K562 (cell line): ENCODE data around the gene GNAI3. TPM values are rescaled to one million over a fixed set of nuclear protein-coding genes. Genes with fewer than 3 reads are reported as not detected.

ENCODE experiments used
- ARID1B ChIP-seq: fragments of 450-650 bp; IDR thresholded peaks from 2 replicates; pipeline ENCODE4 v1.6.1; 2016; ENCODE audit warnings: antibody characterized with exemption, mild to moderate bottlenecking, inconsistent platforms
- ATF6 ChIP-seq: sonication (generic); formaldehyde crosslinking; IDR thresholded peaks from 2 replicates; pipeline ENCODE4 v1.4.0; 2020; ENCODE audit warnings: mild to moderate bottlenecking, missing genetic modification reagents
- CBFA2T2 ChIP-seq: fragments of 450-650 bp; conservative IDR thresholded peaks from 2 replicates; pipeline ENCODE4 v1.6.1; 2017; ENCODE audit warnings: mild to moderate bottlenecking
- DMBX1 ChIP-seq: fragments of 250-450 bp; sonication (Bioruptor Pico); IDR thresholded peaks from 2 replicates; pipeline ENCODE4 v1.8.0; 2022; ENCODE audit warnings: inconsistent platforms, mild to moderate bottlenecking, moderate library complexity, borderline replicate concordance
- IFI16 ChIP-seq: fragments of 250-450 bp; sonication (Bioruptor Pico); IDR thresholded peaks from 2 replicates; pipeline ENCODE4 v2.1.2; 2022; ENCODE audit warnings: mild to moderate bottlenecking, inconsistent platforms
- MAFF ChIP-seq: IDR thresholded peaks from 2 replicates; pipeline ENCODE4 v1.6.1; 2012; ENCODE audit warnings: low read length, improper control_type of control experiment
- MAFG ChIP-seq: fragments of 450-650 bp; conservative IDR thresholded peaks from 2 replicates; pipeline ENCODE4 v1.6.1; 2016; ENCODE audit warnings: missing genetic modification characterization, missing compliant biosample characterization
- NR2C1 ChIP-seq, 2 experiments: fragments of 450-650 bp; IDR thresholded peaks; 2 replicates each; pipeline ENCODE4 v1.6.1; 2017; ENCODE audit warnings: mild to moderate bottlenecking in 2 of 2, antibody characterized with exemption in 1 of 2, inconsistent platforms in 1 of 2, missing compliant biosample characterization in 1 of 2, missing genetic modification characterization in 1 of 2
- PHF21A ChIP-seq: fragments of 450-650 bp; IDR thresholded peaks from 2 replicates; pipeline ENCODE4 v1.6.1; 2017; ENCODE audit warnings: low read depth, borderline replicate concordance
- POLR3A ChIP-seq: IDR thresholded peaks from 2 replicates; pipeline ENCODE4 v1.6.1; 2011; ENCODE audit warnings: borderline replicate concordance, mild to moderate bottlenecking, moderate library complexity; ENCODE audit not compliant: insufficient read length, insufficient read depth; ENCODE audit errors: extremely low read depth
- POLR3G ChIP-seq: IDR thresholded peaks from 2 replicates; pipeline ENCODE4 v1.6.1; 2011; ENCODE audit not compliant: insufficient read length, insufficient replicate concordance; ENCODE audit errors: extremely low read depth
- SMAD2 ChIP-seq: fragments of 150-350 bp; IDR thresholded peaks from 2 replicates; pipeline ENCODE4 v1.6.1; 2014; ENCODE audit warnings: low read depth, mild to moderate bottlenecking, low read length
- SRSF3 ChIP-seq: fragments of 200-400 bp; formaldehyde crosslinking; IDR thresholded peaks from 2 replicates; pipeline ENCODE4 v1.6.1; 2016; ENCODE audit warnings: mild to moderate bottlenecking, low read length, moderate library complexity; ENCODE audit not compliant: insufficient read depth
- STAT5A ChIP-seq: IDR thresholded peaks from 2 replicates; pipeline ENCODE4 v1.6.1; 2012; ENCODE audit warnings: low read length, inconsistent platforms, borderline replicate concordance
- SUPT5H ChIP-seq: fragments of 450-650 bp; IDR thresholded peaks from 2 replicates; pipeline ENCODE4 v1.6.1; 2016
- TCF7 ChIP-seq: sonication (generic); IDR thresholded peaks from 2 replicates; pipeline ENCODE4 v1.6.1; 2016; ENCODE audit warnings: antibody characterized with exemption, borderline replicate concordance
- TSC22D4 ChIP-seq: fragments of 450-650 bp; IDR thresholded peaks from 2 replicates; pipeline ENCODE4 v1.6.1; 2016; ENCODE audit warnings: missing genetic modification characterization, missing biosample characterization, control low read depth
- WHSC1 ChIP-seq: IDR thresholded peaks from one replicate; pipeline ENCODE4 v1.6.1; 2012; ENCODE audit warnings: low read length, control low read depth, inconsistent platforms
- ZNF165 ChIP-seq: fragments of 250-450 bp; sonication (Bioruptor Pico); IDR thresholded peaks from 2 replicates; pipeline ENCODE4 v1.4.0; 2020; ENCODE audit warnings: borderline replicate concordance
- ZNF707 ChIP-seq: fragments of 250-450 bp; sonication (Bioruptor Pico); conservative IDR thresholded peaks from 2 replicates; pipeline ENCODE4 v1.8.0; 2022; ENCODE audit warnings: inconsistent platforms, mild to moderate bottlenecking, moderate library complexity
- polyA plus RNA-seq, 8 experiments: library from polyadenylated mRNA; depleted of rRNA in 4 of 8; stranded (reverse) in 5 of 8; unstranded in 3 of 8; fragments of >200 nt; fragmentation: Nextera tagmentation in 2 of 8; fragmentation: Illumina TruSeq in 1 of 8; extraction: Ambion mirVana in 2 of 8; extraction: Trizol in 1 of 8; gene quantifications; 2 replicates each; pipeline versions ENCODE4 v1.2.1 to v1.2.3, GENCODE V29; 2011 to 2014; ENCODE audit warnings: inconsistent platforms in 1 of 8, missing spikeins in 1 of 8
- total RNA-seq, 7 experiments: library from RNA; depleted of rRNA in 6 of 7; stranded (reverse); fragments of >200 nt in 6 of 7; fragmentation: Illumina TruSeq in 2 of 7; extraction: Trizol in 2 of 7; gene quantifications; 2 replicates each; pipeline versions ENCODE4 v1.2.1 to v1.2.3, GENCODE V29; 2011 to 2021; ENCODE audit warnings: low replicate concordance in 1 of 7
- TF ChIP-seq, protein P1 (sequence below): fragments of 250-450 bp; sonication (Bioruptor Pico); IDR thresholded peaks from 2 replicates; pipeline ENCODE4 v1.4.0; 2020; ENCODE audit warnings: mild to moderate bottlenecking
- TF ChIP-seq, protein P2 (sequence below): fragments of 250-450 bp; sonication (Bioruptor Pico); IDR thresholded peaks from 2 replicates; pipeline ENCODE4 v1.5.0; 2021
- TF ChIP-seq, protein P3 (sequence below), 2 experiments: IDR thresholded peaks; 2 replicates each; pipeline ENCODE4 v1.6.1; 2011; ENCODE audit warnings: borderline replicate concordance in 1 of 2, control low read depth in 1 of 2, low read depth in 1 of 2, low read length in 1 of 2, mild to moderate bottlenecking in 1 of 2, mixed read lengths in 1 of 2, moderate library complexity in 1 of 2; ENCODE audit not compliant: insufficient read depth in 1 of 2, insufficient read length in 1 of 2, poor library complexity in 1 of 2, severe bottlenecking in 1 of 2; ENCODE audit errors: extremely low read depth in 1 of 2

The GNAI3 gene
- total and polyA plus RNA-seq, 9 of the 15 experiments (the other 6 are each of a cell fraction or from before 2014, with no cell fraction given) = 6.3 to 13.2 (median 8.9) TPM

DNA sequence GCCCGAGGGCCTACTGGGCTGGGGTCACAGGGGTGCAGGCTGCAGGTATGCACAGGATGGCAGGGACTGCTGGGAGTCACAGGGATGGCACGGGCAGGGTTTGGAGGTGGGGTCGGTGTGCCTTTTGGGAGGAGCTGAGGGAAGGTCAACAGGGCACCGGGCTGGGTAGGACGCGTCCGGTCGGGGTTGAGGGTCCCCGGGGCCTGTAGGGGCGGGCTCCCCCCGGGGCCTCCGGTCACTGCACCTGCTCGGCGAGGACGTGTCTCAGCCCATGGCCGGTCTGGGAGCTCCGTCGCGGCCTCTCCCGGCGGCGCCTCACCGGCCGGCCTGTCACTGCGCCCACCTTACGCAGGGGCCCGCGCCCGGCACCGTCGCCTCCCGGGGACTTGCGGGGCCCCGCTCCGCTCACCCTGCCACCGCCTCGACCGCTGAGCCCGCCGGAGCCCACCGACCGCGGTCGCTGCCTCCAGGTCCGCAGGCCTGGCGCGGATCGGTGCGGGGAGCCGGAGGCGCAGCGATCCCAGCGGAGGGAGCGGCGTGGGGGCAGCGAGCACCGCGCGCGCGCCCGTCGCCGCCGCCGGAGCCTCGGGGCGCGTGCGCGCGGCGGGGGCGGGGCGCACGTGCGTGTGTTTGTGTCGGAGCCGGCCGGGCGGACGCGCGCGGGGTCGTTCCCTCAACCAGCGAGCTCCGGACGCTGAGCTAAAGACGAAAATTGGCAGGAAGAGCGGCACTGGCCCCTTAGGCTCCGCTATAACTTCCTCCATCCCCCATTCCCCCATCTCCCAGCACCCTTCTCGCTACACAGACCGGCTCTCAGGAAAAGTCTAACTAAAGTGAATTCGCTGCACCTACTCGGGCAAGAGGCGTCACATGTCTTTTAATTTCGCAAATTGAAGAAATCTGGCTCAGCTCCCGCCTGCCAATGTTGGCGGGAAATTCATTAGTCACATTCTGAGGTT is 39.0 kb upstream of the GNAI3 start, which contains the start of gene AMIGO1 (continued):
- TF ChIP-seq CBFA2T2 (no peak), SRSF3 (no peak), ATF6 (CRISPR knock-in tag) (no peak), TSC22D4 (no peak), MAFG (tag) (no peak), ARID1B (no peak), POLR3G (no peak), SUPT5H (no peak), WHSC1 (no peak), IFI16 (no peak), PHF21A (no peak), STAT5A (no peak), DMBX1 (peak; percentile 77), ZNF707 (no peak), MAFF (no peak), POLR3A (no peak), TCF7 (no peak), SMAD2 (no peak), NR2C1 (IDR thresholded peaks at IDR 0.05) (no peak), NR2C1 (tag; IDR thresholded peaks at IDR 0.05) (no peak), ZNF165 (CRISPR knock-in tag) (no peak)
- TF ChIP-seq, protein P1, sequence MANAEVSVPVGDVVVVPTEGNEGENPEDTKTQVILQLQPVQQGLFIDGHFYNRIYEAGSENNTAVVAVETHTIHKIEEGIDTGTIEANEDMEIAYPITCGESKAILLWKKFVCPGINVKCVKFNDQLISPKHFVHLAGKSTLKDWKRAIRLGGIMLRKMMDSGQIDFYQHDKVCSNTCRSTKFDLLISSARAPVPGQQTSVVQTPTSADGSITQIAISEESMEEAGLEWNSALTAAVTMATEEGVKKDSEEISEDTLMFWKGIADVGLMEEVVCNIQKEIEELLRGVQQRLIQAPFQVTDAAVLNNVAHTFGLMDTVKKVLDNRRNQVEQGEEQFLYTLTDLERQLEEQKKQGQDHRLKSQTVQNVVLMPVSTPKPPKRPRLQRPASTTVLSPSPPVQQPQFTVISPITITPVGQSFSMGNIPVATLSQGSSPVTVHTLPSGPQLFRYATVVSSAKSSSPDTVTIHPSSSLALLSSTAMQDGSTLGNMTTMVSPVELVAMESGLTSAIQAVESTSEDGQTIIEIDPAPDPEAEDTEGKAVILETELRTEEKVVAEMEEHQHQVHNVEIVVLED (CRISPR knock-in tag) = peak; percentile 56; the same call in 1 of the 2 replicates
- TF ChIP-seq, protein P2, sequence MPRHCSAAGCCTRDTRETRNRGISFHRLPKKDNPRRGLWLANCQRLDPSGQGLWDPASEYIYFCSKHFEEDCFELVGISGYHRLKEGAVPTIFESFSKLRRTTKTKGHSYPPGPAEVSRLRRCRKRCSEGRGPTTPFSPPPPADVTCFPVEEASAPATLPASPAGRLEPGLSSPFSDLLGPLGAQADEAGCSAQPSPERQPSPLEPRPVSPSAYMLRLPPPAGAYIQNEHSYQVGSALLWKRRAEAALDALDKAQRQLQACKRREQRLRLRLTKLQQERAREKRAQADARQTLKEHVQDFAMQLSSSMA = no peak
- TF ChIP-seq, protein P3, sequence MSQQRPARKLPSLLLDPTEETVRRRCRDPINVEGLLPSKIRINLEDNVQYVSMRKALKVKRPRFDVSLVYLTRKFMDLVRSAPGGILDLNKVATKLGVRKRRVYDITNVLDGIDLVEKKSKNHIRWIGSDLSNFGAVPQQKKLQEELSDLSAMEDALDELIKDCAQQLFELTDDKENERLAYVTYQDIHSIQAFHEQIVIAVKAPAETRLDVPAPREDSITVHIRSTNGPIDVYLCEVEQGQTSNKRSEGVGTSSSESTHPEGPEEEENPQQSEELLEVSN (IDR thresholded peaks at IDR 0.05; ENCODE audit: borderline replicate concordance in 1 of 2, extremely low read depth in 1 of 2, insufficient read depth in 1 of 2, insufficient read length in 1 of 2, low read depth in 1 of 2, low read length in 1 of 2, poor library complexity in 1 of 2, severe bottlenecking in 1 of 2) = peak; percentile 61 to 90
